ENCODE results near the gene C11orf86. TPM values are rescaled to one million over a fixed set of nuclear protein-coding genes. Genes with fewer than 3 reads are reported as not detected.

Gene C11orf86
- total and polyA plus RNA-seq, 10 of the 15 experiments (the other 5 are each of a cell fraction or from before 2014, with no cell fraction given) = not detected

GRCh38 chr11:66938582-66939135 lies 36.4 kb upstream of the C11orf86 start:
- POLR2A ChIA-PET = no interaction called here
- no peak for FAIRE-seq

More at GRCh38 chr11:66938582-66939135, 36.4 kb upstream of the C11orf86 start:
- ChIA-PET SMC1A (ENCODE audit: uncharacterized antibody, unreplicated experiment) (no interaction called here), CTCF (no interaction called here), RAD21 (ENCODE audit: unreplicated experiment) (no interaction called here)
- intact Hi-C loops (cut with micrococcal nuclease; ENCODE audit: unreplicated experiment) = no loop called here
- peaks cover 0 to 5% of the 10 kb centered on the region in 2 experiments; a peak in 2 of 4 replicates for H3K27me3 ChIP-seq (replicated peaks in 1 of 2; ENCODE audit: control insufficient read depth in 2 of 2, insufficient read depth in 2 of 2, low read length in 1 of 2)
- no TSS peak for BruUV-seq (replicated peaks)
- DNase-seq (ENCODE audit: low read depth, low spot score) (no peak), ATAC-seq (no peak)
- no peaks in the 10 kb centered on the region for H3K36me3 ChIP-seq (ENCODE audit: control insufficient read depth in 2 of 2, insufficient read depth in 2 of 2, low read length in 1 of 2)
- no peaks in the 10 kb centered on the region for H3K79me2 ChIP-seq (ENCODE audit: control insufficient read depth, insufficient read depth, low read length)
- no peak overlapping the region for H3K9ac ChIP-seq (ENCODE audit: control insufficient read depth, insufficient read depth, low read length)
- no peak overlapping the region for H3K27ac ChIP-seq (ENCODE audit: control insufficient read depth, insufficient read depth)
- H3K4me3 ChIP-seq = no peak overlapping the region
- H3K9me3 ChIP-seq (replicated peaks; ENCODE audit: control insufficient read depth, insufficient read depth, low read length) = no peaks in the 10 kb centered on the region
- WGBS (ENCODE audit: insufficient coverage, insufficient replicate concordance, low lambda C conversion rate, missing lambda C conversion rate) = 55% methylated on average over 5 of the region's 5 CpGs
- no peak overlapping the region for H3K4me2 ChIP-seq (ENCODE audit: control insufficient read depth, insufficient read depth)
- in situ Hi-C loops (cut with MboI) = no loop called here
- H3K4me1 ChIP-seq (ENCODE audit: control insufficient read depth, insufficient read depth, low read length) = no peaks in the 10 kb centered on the region
- H2AFZ ChIP-seq (ENCODE audit: control insufficient read depth, low read depth, low read length) = no peak overlapping the region
- TF ChIP-seq ZNF592 (IDR thresholded peaks at IDR 0.05) = no peak
- TF ChIP-seq CUX1 (IDR thresholded peaks at IDR 0.05; ENCODE audit: insufficient replicate concordance, low read depth, low read length) = no peak
- no peak for TF ChIP-seq IKZF2 (IDR thresholded peaks at IDR 0.05)
- no peak for TF ChIP-seq POLR2AphosphoS5 (IDR thresholded peaks at IDR 0.05; ENCODE audit: low read length)
- TF ChIP-seq NR2F1 (conservative IDR thresholded peaks at IDR 0.05) = no peak
- TF ChIP-seq YY1 (IDR thresholded peaks at IDR 0.05; ENCODE audit: low read depth, low read length) = no peak
- TF ChIP-seq ZNF622 (IDR thresholded peaks at IDR 0.05) = no peak
- no peak for TF ChIP-seq ZNF384 (IDR thresholded peaks at IDR 0.05; ENCODE audit: borderline replicate concordance, low read depth, low read length)
- no peak for TF ChIP-seq PKNOX1 (IDR thresholded peaks at IDR 0.05)
- no peaks in the 10 kb centered on the region for H4K20me1 ChIP-seq (ENCODE audit: control insufficient read depth, insufficient read depth)
